ENCODE data around the gene PIN4. TPM values are rescaled to one million over a fixed set of nuclear protein-coding genes. Genes with fewer than 3 reads are reported as not detected.

PIN4 gene
- 3.6 TPM for total RNA-seq

- intact Hi-C loops (cut with DNase I), result loop anchor here (1.0 to 5.0 kb wide), 4 partner anchors 49 to 184 kb away; partner anchors contain the start of gene RPS4X
- TF ChIP-seq CTCF (IDR thresholded peaks at IDR 0.05), result no peak
- Histone ChIP-seq H3K27me3 (no peaks in the 10 kb centered on the region), H3K9me3 (no peaks in the 10 kb centered on the region), H3K4me1 (peaks cover 0 to 4% of the 10 kb centered on the region in 2 donors), H3K27ac (peak within 1 kb of the TSS; percentile 68 to 72), H3K36me3 (no peaks in the 10 kb centered on the region), H3K4me3 (peak within 1 kb of the TSS; percentile 69 to 71)
- DNase-seq (ENCODE audit: low spot score in 2 of 2), result peak; percentile 65 to 94
Measured at GRCh38 chrX:72181178-72182125, at the start of gene PIN4. Gene PIN4 (plus strand): TSS chrX:72181757. CDS start chrX:72181786, 29 bp downstream.

GRCh38 chrX:72132456-72132855 lies 49.1 kb upstream of the PIN4 start:
- Histone ChIP-seq H3K4me1 (no peaks in the 10 kb centered on the region), H3K9me3 (no peaks in the 10 kb centered on the region), H3K27ac (peak overlapping the region; percentile 44 to 76), H3K4me3 (peak overlapping the region; percentile 47 to 61), H3K36me3 (no peaks in the 10 kb centered on the region), H3K27me3 (no peaks in the 10 kb centered on the region)
- intact Hi-C loops (cut with DNase I), result loop anchor here (1.0 to 5.0 kb wide), 2 partner anchors 49 to 145 kb away; partner anchors contain the start of genes PIN4 and RPS4X
- TF ChIP-seq CTCF (IDR thresholded peaks at IDR 0.05), result no peak
- DNase-seq (ENCODE audit: low spot score in 2 of 2), result no peak

GRCh38 chrX:72133851-72134546 lies 47.6 kb upstream of the PIN4 start:
- Histone ChIP-seq H3K27me3 (no peaks in the 10 kb centered on the region), H3K36me3 (peaks cover 0 to 5% of the 10 kb centered on the region in 2 donors), H3K4me3 (no peak overlapping the region), H3K4me1 (no peaks in the 10 kb centered on the region), H3K9me3 (no peaks in the 10 kb centered on the region), H3K27ac (no peak overlapping the region)
- DNase-seq (ENCODE audit: low spot score in 2 of 2), result no peak
- intact Hi-C loops (cut with DNase I), result loop anchor here (5.0 kb wide), 1 partner anchor 143 kb away; the partner anchor contains the start of gene RPS4X
- TF ChIP-seq CTCF (IDR thresholded peaks at IDR 0.05), result no peak

GRCh38 chrX:72137846-72138495 lies 43.6 kb upstream of the PIN4 start:
- peaks cover 0 to 20% of the 10 kb centered on the region in 2 donors for H3K36me3 ChIP-seq

More at GRCh38 chrX:72137846-72138495, 43.6 kb upstream of the PIN4 start:
- Histone ChIP-seq H3K4me3 (no peak overlapping the region), H3K27me3 (no peaks in the 10 kb centered on the region), H3K27ac (no peak overlapping the region), H3K9me3 (no peaks in the 10 kb centered on the region), H3K4me1 (no peaks in the 10 kb centered on the region)
- DNase-seq (ENCODE audit: low spot score in 2 of 2), result no peak
- TF ChIP-seq CTCF (IDR thresholded peaks at IDR 0.05), result no peak
- intact Hi-C loops (cut with DNase I), result no loop called here
